Activated CD4-positive, alpha-beta T cell treated with anti-CD3 and anti-CD28 coated beads, Interleukin-2, amount 10 ng/mL, durations not matched to agents 7 days and 5 days (primary cell): ENCODE results near the gene LITAF. TPM values are rescaled to one million over a fixed set of nuclear protein-coding genes. Genes with fewer than 3 reads are reported as not detected.
A peak's percentile ranks its signal among the peaks of the same experiment; 100 is the strongest.
"Not testable (repeated sequence)": the region's sequence is repeated elsewhere in the genome, so short reads cannot be mapped to it uniquely, and the experiment has no call there.

Experiments used
- CTCF ChIA-PET: fragments of 350-600 bp; sonication (Branson Sonifier 250); formaldehyde crosslinking; loops from one replicate; lab custom pipeline; 2021; ENCODE audit warnings: antibody characterized with exemption; lab: Charles Lee
- POLR2A ChIA-PET: fragments of 350-600 bp; sonication (Branson Sonifier 250); formaldehyde crosslinking; loops from one replicate; lab custom pipeline; 2021; ENCODE audit warnings: antibody characterized with exemption; lab: Charles Lee
- DNase-seq: peaks from one replicate; pipeline ENCODE4 v3.0.0-alpha.2; 2020
- H3K27ac Mint-ChIP-seq: one replicate; pipeline ENCODE4 v1.8.0; 2021; ENCODE audit warnings: mild to moderate bottlenecking, moderate library complexity, mixed read lengths
- H3K27me3 Mint-ChIP-seq: one replicate; pipeline ENCODE4 v1.8.0; 2021; ENCODE audit warnings: mixed read lengths
- H3K36me3 Mint-ChIP-seq: one replicate; pipeline ENCODE4 v1.8.0; 2021; ENCODE audit warnings: low read depth, mixed read lengths
- H3K4me1 Mint-ChIP-seq: one replicate; pipeline ENCODE4 v1.8.0; 2021; ENCODE audit warnings: mixed read lengths
- H3K4me3 Mint-ChIP-seq: one replicate; pipeline ENCODE4 v1.8.0; 2021; ENCODE audit warnings: mild to moderate bottlenecking, moderate library complexity, mixed read lengths
- H3K9me3 Mint-ChIP-seq: one replicate; pipeline ENCODE4 v1.8.0; 2021; ENCODE audit warnings: mixed read lengths
- total RNA-seq, 2 experiments: library from RNA; stranded (reverse); gene quantifications; one replicate each; pipeline ENCODE4 v1.2.3, GENCODE V29; 2021

LITAF gene
- total RNA-seq, 2 experiments from 2014 or later: 133 to 141 TPM

GRCh38 chr16:11513366-11513765 lies 73.4 kb downstream of the LITAF start:
- CTCF ChIA-PET, H3K36me3 Mint-ChIP-seq, H3K4me3 Mint-ChIP-seq, H3K4me1 Mint-ChIP-seq, H3K9me3 Mint-ChIP-seq, POLR2A ChIA-PET, H3K27ac Mint-ChIP-seq, DNase-seq, H3K27me3 Mint-ChIP-seq: not testable (repeated sequence)

- no peaks in the 10 kb centered on the region for H3K36me3 Mint-ChIP-seq
- no peaks in the 10 kb centered on the region for H3K4me1 Mint-ChIP-seq
- H3K27me3 Mint-ChIP-seq: no peaks in the 10 kb centered on the region
- no peak overlapping the region for H3K27ac Mint-ChIP-seq
- CTCF ChIA-PET: no interaction called here
- DNase-seq: no peak
- H3K9me3 Mint-ChIP-seq: no peaks in the 10 kb centered on the region
- no peak overlapping the region for H3K4me3 Mint-ChIP-seq
- POLR2A ChIA-PET: no interaction called here
Observed at GRCh38 chr16:11511801-11512200, 74.9 kb downstream of the LITAF start.

- Mint-ChIP-seq H3K27ac (no peak overlapping the region), H3K4me3 (no peak overlapping the region), H3K36me3 (no peaks in the 10 kb centered on the region), H3K27me3 (no peaks in the 10 kb centered on the region), H3K9me3 (no peaks in the 10 kb centered on the region), H3K4me1 (no peaks in the 10 kb centered on the region)
- no peak for DNase-seq
- ChIA-PET CTCF (no interaction called here), POLR2A (no interaction called here)
Observed at GRCh38 chr16:11511328-11511727, 75.4 kb downstream of the LITAF start.

- H3K27ac Mint-ChIP-seq: no peak overlapping the region
- DNase-seq: no peak
- no peaks in the 10 kb centered on the region for H3K9me3 Mint-ChIP-seq
- ChIA-PET POLR2A (no interaction called here), CTCF (interaction anchor here (1.2 kb wide), 1 partner anchor 45 kb away, joined by 4 read pairs; no protein-coding TSS in a partner anchor)
- H3K36me3 Mint-ChIP-seq: no peaks in the 10 kb centered on the region
- no peaks in the 10 kb centered on the region for H3K27me3 Mint-ChIP-seq
- no peaks in the 10 kb centered on the region for H3K4me1 Mint-ChIP-seq
- no peak overlapping the region for H3K4me3 Mint-ChIP-seq
Observed at GRCh38 chr16:11510178-11510973, 76.3 kb downstream of the LITAF start.

- POLR2A ChIA-PET: no interaction called here
- H3K27ac Mint-ChIP-seq: no peak overlapping the region
- no peaks in the 10 kb centered on the region for H3K36me3 Mint-ChIP-seq
- H3K4me1 Mint-ChIP-seq: no peaks in the 10 kb centered on the region
- no peaks in the 10 kb centered on the region for H3K9me3 Mint-ChIP-seq
- no peaks in the 10 kb centered on the region for H3K27me3 Mint-ChIP-seq
- H3K4me3 Mint-ChIP-seq: no peak overlapping the region
- no peak for DNase-seq
- CTCF ChIA-PET: no interaction called here
Observed at GRCh38 chr16:11507991-11508390, 78.7 kb downstream of the LITAF start.

GRCh38 chr16:11507350-11507749 lies 79.4 kb downstream of the LITAF start:
- POLR2A ChIA-PET: no interaction called here
- H3K4me3 Mint-ChIP-seq: no peak overlapping the region
- no peaks in the 10 kb centered on the region for H3K4me1 Mint-ChIP-seq
- no peaks in the 10 kb centered on the region for H3K27me3 Mint-ChIP-seq
- no peak overlapping the region for H3K27ac Mint-ChIP-seq
- H3K36me3 Mint-ChIP-seq: no peaks in the 10 kb centered on the region
- CTCF ChIA-PET: no interaction called here
- DNase-seq: no peak
- no peaks in the 10 kb centered on the region for H3K9me3 Mint-ChIP-seq

- CTCF ChIA-PET: no interaction called here
- DNase-seq: no peak
- H3K27ac Mint-ChIP-seq: peak overlapping the region; percentile 9
- no peak overlapping the region for H3K4me3 Mint-ChIP-seq
- no peaks in the 10 kb centered on the region for H3K4me1 Mint-ChIP-seq
- no peaks in the 10 kb centered on the region for H3K27me3 Mint-ChIP-seq
- H3K36me3 Mint-ChIP-seq: no peaks in the 10 kb centered on the region
- POLR2A ChIA-PET: interaction anchor here (0.7 kb wide), 1 partner anchor 42 kb away, joined by 3 read pairs; no protein-coding TSS in a partner anchor
- no peaks in the 10 kb centered on the region for H3K9me3 Mint-ChIP-seq
Observed at GRCh38 chr16:11506741-11507305, 79.9 kb downstream of the LITAF start.

GRCh38 chr16:11504261-11504660 lies 82.5 kb downstream of the LITAF start:
- H3K27ac Mint-ChIP-seq, POLR2A ChIA-PET, H3K4me1 Mint-ChIP-seq, H3K4me3 Mint-ChIP-seq, H3K27me3 Mint-ChIP-seq, H3K36me3 Mint-ChIP-seq, DNase-seq, H3K9me3 Mint-ChIP-seq: not testable (repeated sequence)
- CTCF ChIA-PET: interaction anchor here (0.7 to 1.0 kb wide), 3 partner anchors 28 to 450 kb away, joined by 3 to 6 read pairs (median 3); no protein-coding TSS in a partner anchor

GRCh38 chr16:11503566-11503965 lies 83.2 kb downstream of the LITAF start:
- no peak for DNase-seq
- H3K9me3 Mint-ChIP-seq: no peaks in the 10 kb centered on the region
- no peak overlapping the region for H3K4me3 Mint-ChIP-seq
- H3K4me1 Mint-ChIP-seq: peaks cover 3% of the 10 kb centered on the region
- H3K27me3 Mint-ChIP-seq: no peaks in the 10 kb centered on the region
- H3K36me3 Mint-ChIP-seq: no peaks in the 10 kb centered on the region
- ChIA-PET CTCF (interaction anchor here (1.0 kb wide), 1 partner anchor 28 kb away, joined by 3 read pairs; no protein-coding TSS in a partner anchor), POLR2A (no interaction called here)
- no peak overlapping the region for H3K27ac Mint-ChIP-seq

GRCh38 chr16:11502239-11502638 lies 84.5 kb downstream of the LITAF start:
- Mint-ChIP-seq H3K4me1 (peaks cover 12% of the 10 kb centered on the region), H3K36me3 (no peaks in the 10 kb centered on the region), H3K9me3 (no peaks in the 10 kb centered on the region), H3K27me3 (no peaks in the 10 kb centered on the region), H3K27ac (no peak overlapping the region), H3K4me3 (no peak overlapping the region)
- DNase-seq: no peak
- POLR2A ChIA-PET: no interaction called here
- CTCF ChIA-PET: no interaction called here

- no peak for DNase-seq
- no peak overlapping the region for H3K4me3 Mint-ChIP-seq
- CTCF ChIA-PET: no interaction called here
- no peak overlapping the region for H3K27ac Mint-ChIP-seq
- POLR2A ChIA-PET: no interaction called here
- H3K27me3 Mint-ChIP-seq: no peaks in the 10 kb centered on the region
- peaks cover 18% of the 10 kb centered on the region for H3K4me1 Mint-ChIP-seq
- H3K36me3 Mint-ChIP-seq: no peaks in the 10 kb centered on the region
- no peaks in the 10 kb centered on the region for H3K9me3 Mint-ChIP-seq
Observed at GRCh38 chr16:11501632-11502031, 85.1 kb downstream of the LITAF start.

- H3K36me3 Mint-ChIP-seq: no peaks in the 10 kb centered on the region
- peaks cover 26% of the 10 kb centered on the region for H3K4me1 Mint-ChIP-seq
- H3K27ac Mint-ChIP-seq: no peak overlapping the region
- no peaks in the 10 kb centered on the region for H3K27me3 Mint-ChIP-seq
- no peak overlapping the region for H3K4me3 Mint-ChIP-seq
- CTCF ChIA-PET: no interaction called here
- POLR2A ChIA-PET: no interaction called here
- DNase-seq: no peak
- no peaks in the 10 kb centered on the region for H3K9me3 Mint-ChIP-seq
Observed at GRCh38 chr16:11500700-11501346, 85.9 kb downstream of the LITAF start.
